ENCODE results near the gene NAA38. TPM values are rescaled to one million over a fixed set of nuclear protein-coding genes. Genes with fewer than 3 reads are reported as not detected.
"Not testable (repeated sequence)": the region's sequence is repeated elsewhere in the genome, so short reads cannot be mapped to it uniquely, and the experiment has no call there.

The NAA38 gene
- total RNA-seq, 2 experiments from 2014 or later: 84.2 to 93.0 TPM

DNA sequence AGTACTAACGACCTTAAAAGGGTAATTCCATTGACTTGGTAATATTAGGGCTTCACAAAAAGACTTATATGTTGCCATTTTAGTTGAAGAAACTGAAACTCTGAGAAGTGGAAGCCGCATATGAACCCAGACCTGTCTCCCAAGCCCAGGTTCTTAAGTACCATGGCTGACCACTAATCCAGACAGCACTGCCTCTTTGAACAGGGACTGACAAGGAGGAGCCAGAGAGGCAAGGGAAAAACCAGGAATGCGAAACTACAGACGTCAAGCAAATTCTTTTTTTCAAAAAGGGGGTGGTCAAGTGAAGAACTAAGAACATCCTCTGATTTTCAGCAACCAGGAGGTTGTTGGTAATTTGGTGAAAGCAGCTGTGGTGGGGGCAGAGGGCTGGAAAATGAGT is 15.7 kb upstream of the NAA38 start:
- H3K27ac Mint-ChIP-seq: no peak overlapping the region
- POLR2A ChIA-PET: no interaction called here

DNA sequence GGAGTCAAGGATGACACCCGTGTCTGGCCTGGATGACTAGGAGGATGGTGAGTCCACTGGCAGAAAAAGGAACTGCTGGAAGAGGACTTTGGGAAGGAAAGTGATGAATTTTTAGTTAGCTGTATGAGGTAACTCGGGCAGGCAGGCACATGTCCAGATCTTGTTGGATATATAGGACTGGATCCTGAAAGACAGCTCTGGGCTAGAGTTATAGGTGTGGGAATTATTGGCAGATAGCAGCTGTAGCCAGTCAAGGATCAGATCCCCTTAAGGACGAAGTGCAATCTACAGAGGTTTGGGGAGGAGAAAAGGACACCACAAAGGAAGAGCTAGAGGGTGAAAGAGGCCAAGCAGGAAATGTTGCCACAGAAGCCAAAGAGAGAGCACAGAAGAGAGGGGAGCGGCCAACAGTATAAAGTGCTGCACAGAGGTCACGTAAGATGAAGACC is 10.5 kb upstream of the NAA38 start:
- Mint-ChIP-seq H3K27me3 (no peaks in the 10 kb centered on the region), H3K27ac (peak overlapping the region; percentile 65), H3K4me1 (peaks cover 33% of the 10 kb centered on the region), H3K36me3 (ENCODE audit: low read depth) (peaks cover 16% of the 10 kb centered on the region), H3K9me3 (no peaks in the 10 kb centered on the region), H3K4me3 (peak overlapping the region; percentile 39)
- CTCF ChIA-PET: interaction anchor here (3.3 kb wide), 1 partner anchor 121 kb away, joined by 17 read pairs; no protein-coding TSS in a partner anchor
- DNase-seq: peak; percentile 42
- POLR2A ChIA-PET: no interaction called here

More for the DNA sequence above, 15.7 kb upstream of the NAA38 start:
- no peak overlapping the region for H3K4me3 Mint-ChIP-seq
- no peaks in the 10 kb centered on the region for H3K27me3 Mint-ChIP-seq
- no peaks in the 10 kb centered on the region for H3K9me3 Mint-ChIP-seq
- peaks cover 27% of the 10 kb centered on the region for H3K4me1 Mint-ChIP-seq
- peaks cover 26% of the 10 kb centered on the region for H3K36me3 Mint-ChIP-seq (ENCODE audit: low read depth)
- no peak for DNase-seq
- CTCF ChIA-PET: interaction anchor here (0.9 kb wide), 1 partner anchor 10 kb away, joined by 5 read pairs; no protein-coding TSS in a partner anchor

DNA sequence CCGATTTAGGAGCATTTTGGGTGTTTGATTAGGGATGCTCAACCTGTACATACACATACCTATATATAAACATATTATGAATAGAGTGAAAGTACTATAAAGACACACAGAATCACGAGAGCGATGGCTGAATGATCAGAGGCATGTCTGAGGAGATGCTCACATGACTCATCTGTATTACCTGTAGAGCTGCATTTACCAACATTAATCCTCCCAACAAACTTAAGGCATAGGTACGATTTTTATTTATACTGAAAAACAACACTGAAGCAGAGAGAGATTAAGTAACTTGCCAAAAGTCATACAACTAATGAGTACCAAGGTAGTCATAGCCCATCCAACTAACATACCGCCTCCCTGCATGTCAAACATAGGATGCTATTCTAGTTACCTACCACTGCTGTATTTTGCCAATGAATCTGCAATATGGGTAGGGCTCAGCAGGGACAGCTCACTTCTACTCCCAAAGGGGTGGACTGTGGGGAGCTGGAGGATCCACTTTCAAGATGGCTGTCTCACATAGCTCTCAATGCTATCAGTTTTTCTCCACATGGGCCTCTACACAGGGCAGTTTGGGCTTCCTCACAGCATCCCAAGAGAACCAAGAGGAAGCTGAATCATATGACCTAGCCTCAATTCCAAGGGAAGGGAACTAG is 7.8 kb upstream of the NAA38 start:
- H3K36me3 Mint-ChIP-seq (ENCODE audit: low read depth): peaks cover 14% of the 10 kb centered on the region
- POLR2A ChIA-PET: no interaction called here
- H3K4me1 Mint-ChIP-seq: peaks cover 38% of the 10 kb centered on the region
- H3K27ac Mint-ChIP-seq: no peak overlapping the region
- H3K27me3 Mint-ChIP-seq: no peaks in the 10 kb centered on the region
- H3K4me3 Mint-ChIP-seq: no peak overlapping the region
- no peaks in the 10 kb centered on the region for H3K9me3 Mint-ChIP-seq
- CTCF ChIA-PET: interaction anchor here (0.6 to 6.2 kb wide), 4 partner anchors 12 to 125 kb away, joined by 4 to 38 read pairs (median 5); no protein-coding TSS in a partner anchor
- no peak for DNase-seq

DNA sequence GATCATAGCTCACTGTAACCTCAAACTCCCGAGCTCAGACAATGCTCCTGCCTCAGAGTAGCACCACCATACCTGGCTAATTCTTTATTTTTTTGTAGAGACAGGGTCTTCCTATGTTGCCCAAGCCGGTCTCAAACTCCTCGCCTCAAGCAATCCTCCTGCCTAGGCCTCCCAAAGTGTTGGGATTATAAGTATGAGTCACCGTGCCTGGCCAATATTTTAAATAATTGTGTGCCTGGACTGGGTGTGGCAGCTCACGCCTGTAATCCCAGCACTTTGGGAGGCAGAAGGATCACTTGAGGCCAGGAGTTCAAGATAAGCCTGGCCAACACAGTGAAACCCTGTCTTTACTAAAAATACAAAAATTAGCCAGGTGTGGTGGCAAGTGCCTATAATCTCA is 7.0 kb upstream of the NAA38 start:
- H3K27me3 Mint-ChIP-seq, POLR2A ChIA-PET, H3K4me3 Mint-ChIP-seq, DNase-seq, H3K9me3 Mint-ChIP-seq, H3K27ac Mint-ChIP-seq: not testable (repeated sequence)
- CTCF ChIA-PET: interaction anchor here (0.6 to 6.2 kb wide), 7 partner anchors 9 to 351 kb away, joined by 3 to 38 read pairs (median 4); no protein-coding TSS in a partner anchor
- H3K4me1 Mint-ChIP-seq: peaks cover 33% of the 10 kb centered on the region
- H3K36me3 Mint-ChIP-seq (ENCODE audit: low read depth): peaks cover 14% of the 10 kb centered on the region

DNA sequence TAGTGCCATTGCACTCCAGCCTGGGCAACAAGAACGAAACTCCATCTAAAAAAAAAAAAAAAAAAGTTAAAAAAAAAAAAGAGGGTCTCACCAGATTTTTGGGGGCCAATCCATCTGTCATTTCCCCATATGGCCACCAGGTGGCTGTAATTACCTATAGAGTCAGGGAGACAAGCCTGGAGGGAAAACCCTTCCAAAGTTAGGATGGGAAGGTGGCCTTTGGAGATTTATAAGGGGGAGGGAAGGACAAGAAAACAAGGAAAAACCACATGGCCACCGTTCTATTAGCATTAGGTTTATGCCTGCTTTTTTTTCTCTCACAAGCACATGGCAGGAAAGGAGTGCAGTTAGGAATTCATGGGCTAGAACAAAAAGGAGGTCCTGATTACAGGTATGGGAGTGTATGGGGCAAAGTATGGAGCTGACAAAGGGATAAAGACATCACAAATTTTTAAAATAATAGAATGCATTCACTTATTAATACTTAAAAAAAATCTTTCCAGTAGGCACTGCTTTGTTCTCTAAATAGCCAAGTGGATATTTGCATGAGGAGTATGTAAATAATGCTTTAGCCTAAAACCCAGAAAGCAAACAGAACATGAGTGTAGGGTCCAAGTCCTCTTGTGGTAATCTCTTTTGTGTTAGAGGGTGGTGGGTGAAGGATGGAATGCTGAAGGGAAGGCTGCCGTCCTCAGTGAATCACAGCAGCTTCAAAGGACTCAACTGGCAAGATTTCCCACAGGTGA is 5.5 kb upstream of the NAA38 start:
- ChIA-PET POLR2A (no interaction called here), CTCF (interaction anchor here (0.6 to 6.2 kb wide), 10 partner anchors 8 to 435 kb away, joined by 3 to 38 read pairs (median 4); no protein-coding TSS in a partner anchor)
- peaks cover 12% of the 10 kb centered on the region for H3K36me3 Mint-ChIP-seq (ENCODE audit: low read depth)
- no peak overlapping the region for H3K27ac Mint-ChIP-seq
- DNase-seq: peak; percentile 57
- no peaks in the 10 kb centered on the region for H3K9me3 Mint-ChIP-seq
- H3K4me1 Mint-ChIP-seq: peaks cover 20% of the 10 kb centered on the region
- H3K4me3 Mint-ChIP-seq: no peak overlapping the region
- no peaks in the 10 kb centered on the region for H3K27me3 Mint-ChIP-seq

DNA sequence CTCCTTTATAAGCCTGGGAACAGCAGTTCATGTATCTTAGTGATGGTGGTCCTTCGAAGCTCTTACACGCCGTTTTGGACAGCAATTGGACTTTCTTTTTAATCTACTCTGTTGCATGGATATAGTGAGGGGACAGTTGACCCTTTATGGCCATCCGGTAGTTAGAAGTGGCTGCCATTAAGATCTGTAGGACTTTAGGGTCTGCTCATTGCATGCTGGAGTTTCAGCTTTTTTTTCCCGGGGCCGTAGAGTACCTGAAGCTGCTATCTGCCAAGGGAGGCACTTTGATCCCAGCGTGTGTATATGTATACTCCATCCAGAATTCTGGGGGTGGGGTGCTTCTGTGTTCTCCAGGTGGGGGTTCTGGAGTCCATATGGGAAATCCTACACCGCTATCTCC is 1.7 kb upstream of the NAA38 start:
- no peak overlapping the region for H3K27ac Mint-ChIP-seq
- peaks cover 7% of the 10 kb centered on the region for H3K4me1 Mint-ChIP-seq
- ChIA-PET CTCF (interaction anchor here (0.5 kb wide), 1 partner anchor 179 kb away, joined by 3 read pairs; no protein-coding TSS in a partner anchor), POLR2A (no interaction called here)
- H3K27me3 Mint-ChIP-seq: no peaks in the 10 kb centered on the region
- DNase-seq: no peak
- no peak overlapping the region for H3K4me3 Mint-ChIP-seq
- no peaks in the 10 kb centered on the region for H3K9me3 Mint-ChIP-seq
- peaks cover 5% of the 10 kb centered on the region for H3K36me3 Mint-ChIP-seq (ENCODE audit: low read depth)

DNA sequence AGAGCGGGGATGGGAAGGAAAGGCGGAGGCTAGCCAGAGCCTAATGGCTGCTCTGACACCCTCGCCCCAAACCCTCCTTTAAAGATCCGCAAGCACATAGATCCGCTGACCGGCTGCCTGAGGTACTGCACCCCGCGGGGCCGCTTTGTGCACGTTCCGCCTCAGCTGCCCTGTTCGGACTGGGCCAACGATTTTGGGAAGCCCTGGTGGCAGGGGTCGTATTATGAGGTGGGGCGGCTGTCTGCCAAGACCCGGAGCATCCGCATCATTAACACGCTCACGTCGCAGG is 1.1 kb upstream of the NAA38 start:
- H3K4me1 Mint-ChIP-seq: peaks cover 7% of the 10 kb centered on the region
- POLR2A ChIA-PET: no interaction called here

DNA sequence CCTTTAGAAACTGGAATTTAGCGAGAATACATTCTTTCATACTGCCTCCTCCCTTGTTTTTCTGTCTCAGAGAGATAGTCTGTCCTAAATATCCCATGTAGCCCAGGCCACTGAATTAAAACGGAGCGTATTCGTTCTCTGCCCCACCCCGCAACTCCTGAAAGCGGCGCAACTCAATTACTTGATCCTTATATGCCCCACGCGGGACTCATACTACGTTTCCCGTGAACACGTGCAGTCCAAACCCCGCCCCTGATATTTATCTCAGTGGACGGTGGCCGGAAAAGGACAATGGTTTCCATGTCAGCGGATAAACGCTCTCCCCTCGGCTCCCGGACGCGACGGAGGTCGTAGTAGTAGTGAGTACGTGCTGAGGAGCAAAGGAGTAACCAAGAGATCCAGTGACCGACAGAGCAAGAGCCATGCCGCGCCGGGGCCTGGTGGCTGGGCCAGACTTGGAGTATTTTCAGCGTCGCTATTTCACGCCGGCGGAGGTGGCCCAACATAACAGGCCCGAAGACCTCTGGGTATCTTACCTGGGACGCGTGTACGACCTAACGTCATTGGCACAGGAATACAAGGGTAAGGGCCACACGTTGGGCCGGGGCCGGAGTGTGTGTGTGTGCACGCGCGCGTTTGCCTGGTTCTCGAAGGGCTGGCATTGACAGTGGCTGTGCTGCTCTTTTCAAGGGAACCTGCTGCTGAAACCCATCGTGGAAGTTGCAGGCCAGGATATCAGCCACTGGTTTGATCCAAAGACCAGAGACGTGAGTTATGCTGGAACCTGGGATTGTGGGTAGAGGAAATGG is 558 bp upstream of the NAA38 start, which contains the start of gene CYB5D1:
Gene CYB5D1 (plus strand): TSS at position 291 of the 809 bp plus-strand sequence. CDS start 132 bp downstream, at position 423.
- POLR2A ChIA-PET: interaction anchor here (0.5 to 0.6 kb wide), 2 partner anchors 132 to 843 kb away, joined by 3 to 7 read pairs; a partner anchor contains a TSS

More for the DNA sequence above, 1.1 kb upstream of the NAA38 start:
- Mint-ChIP-seq H3K27ac (no peak overlapping the region), H3K27me3 (no peaks in the 10 kb centered on the region), H3K36me3 (ENCODE audit: low read depth) (peaks cover 5% of the 10 kb centered on the region), H3K9me3 (no peaks in the 10 kb centered on the region), H3K4me3 (no peak overlapping the region)
- CTCF ChIA-PET: interaction anchor here (0.5 kb wide), 1 partner anchor 179 kb away, joined by 3 read pairs; no protein-coding TSS in a partner anchor
- peak; percentile 16 for DNase-seq

DNA sequence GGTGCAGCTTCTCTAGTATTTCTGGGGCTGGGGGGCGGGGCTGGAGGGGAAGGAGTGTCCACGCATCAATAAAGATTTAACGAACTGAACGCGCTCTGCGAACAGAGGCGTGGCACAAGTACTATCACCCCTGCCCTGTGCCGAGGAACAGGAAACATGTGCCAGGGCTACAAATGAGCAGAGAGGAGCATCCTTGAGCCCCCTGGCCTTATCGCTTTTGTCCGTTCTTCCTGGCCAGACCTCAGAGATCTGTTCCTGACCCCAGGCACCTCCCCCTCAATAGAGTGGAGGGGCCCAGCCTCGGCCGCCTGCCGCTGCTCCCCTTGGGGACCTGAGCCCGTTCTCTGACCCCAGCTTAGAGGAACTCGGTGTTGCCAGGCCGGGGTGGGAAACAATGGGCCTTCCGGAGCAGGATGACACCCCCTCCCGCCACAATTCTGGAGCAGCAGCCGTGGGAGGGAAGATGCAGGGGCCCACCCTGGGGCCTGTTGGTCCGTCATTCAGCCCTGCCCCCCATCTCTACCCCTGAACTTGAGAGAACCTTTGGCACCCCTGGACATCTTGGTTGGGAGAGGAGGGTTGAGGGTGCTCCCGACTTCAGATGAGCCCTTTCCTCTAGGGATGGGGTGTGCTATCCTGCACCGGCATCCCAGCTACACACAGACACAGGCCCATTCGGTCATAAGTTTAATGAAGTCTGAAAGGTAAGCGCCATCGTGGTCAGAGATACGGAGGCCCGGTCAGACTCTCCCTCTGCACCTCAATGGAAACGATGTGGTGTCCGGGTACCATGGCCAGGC is 1.1 kb downstream of the NAA38 start:
- H3K9me3 Mint-ChIP-seq: no peaks in the 10 kb centered on the region
- CTCF ChIA-PET: interaction anchor here (0.7 to 1.4 kb wide), 8 partner anchors 11 to 134 kb away, joined by 3 to 9 read pairs (median 3); partner anchors contain the start of gene KDM6B
- DNase-seq: peak; percentile 49

More for the DNA sequence above, 558 bp upstream of the NAA38 start, which contains the start of gene CYB5D1:
- CTCF ChIA-PET: interaction anchor here (0.8 to 1.4 kb wide), 10 partner anchors 11 to 183 kb away, joined by 3 to 9 read pairs (median 4); partner anchors contain the start of gene KDM6B
- H3K27me3 Mint-ChIP-seq: no peaks in the 10 kb centered on the region
- no peak within 1 kb of the TSS for H3K4me3 Mint-ChIP-seq
- DNase-seq: peak; percentile 94
- H3K9me3 Mint-ChIP-seq: no peaks in the 10 kb centered on the region
- peaks cover 5% of the 10 kb centered on the region for H3K36me3 Mint-ChIP-seq (ENCODE audit: low read depth)
- peaks cover 7% of the 10 kb centered on the region for H3K4me1 Mint-ChIP-seq
- H3K27ac Mint-ChIP-seq: no peak within 1 kb of the TSS

DNA sequence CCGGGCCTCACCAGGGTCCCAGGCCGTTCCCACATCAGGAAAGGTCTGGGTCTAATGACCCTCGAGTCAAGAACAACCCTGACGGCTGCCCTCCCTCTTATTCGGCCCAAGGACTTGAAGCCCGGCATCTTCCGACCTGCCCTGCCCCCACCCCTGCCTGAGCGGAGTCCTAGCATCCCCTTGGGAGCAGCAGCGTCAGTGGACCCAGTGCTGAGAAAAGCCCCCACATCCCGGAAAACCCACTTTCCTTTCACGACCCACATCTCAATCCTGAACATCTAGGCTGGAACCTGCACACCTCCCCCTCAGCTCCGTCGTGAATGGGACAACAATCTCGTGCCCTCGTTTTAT is 1.7 kb downstream of the NAA38 start:
- CTCF ChIA-PET: interaction anchor here (0.7 kb wide), 1 partner anchor 28 kb away, joined by 3 read pairs; no protein-coding TSS in a partner anchor
- DNase-seq: peak; percentile 5
- H3K36me3 Mint-ChIP-seq (ENCODE audit: low read depth): peaks cover 4% of the 10 kb centered on the region
- H3K4me1 Mint-ChIP-seq: peaks cover 18% of the 10 kb centered on the region
- no peaks in the 10 kb centered on the region for H3K27me3 Mint-ChIP-seq
- POLR2A ChIA-PET: interaction anchor here (0.6 kb wide), 1 partner anchor 8 kb away, joined by 3 read pairs; no protein-coding TSS in a partner anchor
- H3K27ac Mint-ChIP-seq: no peak overlapping the region
- no peaks in the 10 kb centered on the region for H3K9me3 Mint-ChIP-seq
- H3K4me3 Mint-ChIP-seq: no peak overlapping the region

More for the DNA sequence above, 1.1 kb downstream of the NAA38 start:
- Mint-ChIP-seq H3K36me3 (ENCODE audit: low read depth) (peaks cover 4% of the 10 kb centered on the region), H3K27ac (no peak overlapping the region), H3K4me3 (no peak overlapping the region), H3K4me1 (peaks cover 12% of the 10 kb centered on the region), H3K27me3 (no peaks in the 10 kb centered on the region)
- POLR2A ChIA-PET: interaction anchor here (0.6 kb wide), 1 partner anchor 8 kb away, joined by 3 read pairs; no protein-coding TSS in a partner anchor

DNA sequence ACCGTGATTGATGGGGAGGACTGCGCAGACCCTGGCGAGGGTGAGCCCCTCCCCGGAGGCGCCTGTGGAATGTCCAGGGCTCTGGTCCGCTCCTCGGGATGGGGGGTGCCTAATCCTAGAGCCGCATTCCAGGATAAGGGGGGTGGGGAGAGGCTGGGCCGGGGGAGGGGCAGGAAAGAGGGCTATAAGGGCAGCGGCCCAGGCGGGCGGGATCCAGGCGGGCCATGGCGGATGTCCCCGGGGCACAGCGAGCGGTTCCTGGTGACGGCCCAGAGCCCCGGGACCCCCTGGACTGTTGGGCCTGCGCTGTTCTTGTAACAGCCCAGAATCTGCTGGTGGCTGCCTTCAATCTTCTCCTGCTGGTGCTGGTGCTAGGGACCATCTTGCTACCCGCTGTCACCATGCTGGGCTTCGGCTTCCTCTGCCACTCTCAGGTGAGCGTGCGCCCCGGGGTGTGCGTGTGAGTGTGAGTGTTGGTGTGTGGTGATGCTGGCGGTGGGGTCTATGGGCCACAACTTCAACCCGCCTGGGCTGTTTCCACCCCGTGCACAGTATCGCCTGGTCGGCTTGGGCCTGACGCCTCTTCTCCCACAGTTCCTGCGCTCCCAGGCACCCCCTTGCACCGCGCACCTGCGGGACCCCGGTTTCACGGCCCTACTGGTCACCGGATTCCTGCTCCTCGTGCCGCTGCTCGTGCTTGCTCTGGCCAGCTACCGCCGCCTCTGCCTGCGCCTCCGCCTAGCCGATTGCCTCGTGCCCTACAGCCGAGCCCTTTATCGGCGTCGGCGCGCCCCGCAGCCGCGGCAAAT is 2.3 kb downstream of the NAA38 start, which contains the start of gene TMEM88:
Gene TMEM88 (plus strand): TSS at position 216 of the 809 bp plus-strand sequence. CDS start 9 bp downstream, at position 225.
- Mint-ChIP-seq H3K36me3 (ENCODE audit: low read depth) (peaks cover 4% of the 10 kb centered on the region), H3K27me3 (no peaks in the 10 kb centered on the region), H3K9me3 (no peaks in the 10 kb centered on the region), H3K4me3 (no peak within 1 kb of the TSS), H3K27ac (no peak within 1 kb of the TSS), H3K4me1 (peaks cover 18% of the 10 kb centered on the region)
- ChIA-PET CTCF (no interaction called here), POLR2A (no interaction called here)
- DNase-seq: peak; percentile 6
